ENCODE results near the gene TESK1. TPM values are rescaled to one million over a fixed set of nuclear protein-coding genes. Genes with fewer than 3 reads are reported as not detected.

The TESK1 gene
- total and polyA plus RNA-seq, 4 donors = 3.7 to 12.5 (median 6.8) TPM

- DNase-seq (ENCODE audit: low spot score) = no peak
- no peak overlapping the region for H3K9ac ChIP-seq (ENCODE audit: low read depth in 1 of 2, low read length in 2 of 2)
- peaks cover 0 to 23% (median 12%) of the 10 kb centered on the region in 4 donors for H3K4me1 ChIP-seq (ENCODE audit: control insufficient read depth in 4 of 4, insufficient read depth in 4 of 4, low read length in 3 of 4)
These were observed 5.1 kb upstream of the TESK1 start for GRCh38 chr9:35599763-35600604.

GRCh38 chr9:35603506-35603985 is 1.5 kb upstream of the TESK1 start:
- peaks cover 7 to 38% (median 24%) of the 10 kb centered on the region in 4 donors for H3K4me1 ChIP-seq (ENCODE audit: control insufficient read depth in 4 of 4, insufficient read depth in 4 of 4, low read length in 3 of 4)
- WGBS = 4% methylated on average over 18 of the region's 18 CpGs
- H3K36me3 ChIP-seq (ENCODE audit: control insufficient read depth in 4 of 4, insufficient read depth in 3 of 4, low read depth in 1 of 4, low read length in 3 of 4) = peaks cover 0 to 5% (median 2%) of the 10 kb centered on the region in 4 donors
- no peak for TF ChIP-seq RXRA (IDR thresholded peaks at IDR 0.05)
- no peak for TF ChIP-seq RAD21 (IDR thresholded peaks at IDR 0.05)
- no peak for TF ChIP-seq FOXA1 (IDR thresholded peaks at IDR 0.05)
- no peak for TF ChIP-seq EGR1 (IDR thresholded peaks at IDR 0.05; ENCODE audit: low read depth in 2 of 2)
- no peak for TF ChIP-seq REST (IDR thresholded peaks at IDR 0.05)
- TF ChIP-seq GABPA (IDR thresholded peaks at IDR 0.05 in 1 of 2, conservative IDR thresholded peaks at IDR 0.05 in 1 of 2) = no peak
- TF ChIP-seq HNF4G (IDR thresholded peaks at IDR 0.05) = no peak
- no peak for TF ChIP-seq JUND (IDR thresholded peaks at IDR 0.05)
- TF ChIP-seq HNF4A (conservative IDR thresholded peaks at IDR 0.05) = no peak
- TF ChIP-seq CTCF (IDR thresholded peaks at IDR 0.05; ENCODE audit: low read depth, low read length, missing input control) = no peak
- TF ChIP-seq ATF3 (IDR thresholded peaks at IDR 0.05) = no peak
- TF ChIP-seq MAX (IDR thresholded peaks at IDR 0.05) = no peak
- no peaks in the 10 kb centered on the region for H3K9me3 ChIP-seq (ENCODE audit: control insufficient read depth in 4 of 4, low read length in 3 of 4)
- no peak for DNase-seq (ENCODE audit: low spot score)
- no peaks in the 10 kb centered on the region for H3K27me3 ChIP-seq (ENCODE audit: control insufficient read depth in 4 of 4, insufficient read depth in 4 of 4, low read length in 3 of 4)
- H3K4me3 ChIP-seq (ENCODE audit: low read depth in 1 of 3, low read length in 3 of 3) = peak overlapping the region; percentile 39 to 73 (median 57)
- peak overlapping the region; percentile 86 to 91 for H3K27ac ChIP-seq (ENCODE audit: low read depth in 1 of 2, low read length in 2 of 2)
- H3K9ac ChIP-seq (ENCODE audit: low read depth in 1 of 2, low read length in 2 of 2) = peak overlapping the region; percentile 23 to 30

More at GRCh38 chr9:35599763-35600604, 5.1 kb upstream of the TESK1 start:
- no peaks in the 10 kb centered on the region for H3K27me3 ChIP-seq (ENCODE audit: control insufficient read depth in 4 of 4, insufficient read depth in 4 of 4, low read length in 3 of 4)
- no peak overlapping the region for H3K4me3 ChIP-seq (ENCODE audit: low read depth in 1 of 3, low read length in 3 of 3)
- TF ChIP-seq EGR1 (IDR thresholded peaks at IDR 0.05; ENCODE audit: low read depth in 2 of 2) (no peak), SP1 (IDR thresholded peaks at IDR 0.05) (no peak), MAX (IDR thresholded peaks at IDR 0.05) (no peak), HNF4G (IDR thresholded peaks at IDR 0.05) (no peak)
- WGBS = 94% methylated on average over 14 of the region's 14 CpGs
- no peak overlapping the region for H3K27ac ChIP-seq (ENCODE audit: low read depth in 1 of 2, low read length in 2 of 2)
- no peaks in the 10 kb centered on the region for H3K36me3 ChIP-seq (ENCODE audit: control insufficient read depth in 4 of 4, insufficient read depth in 3 of 4, low read depth in 1 of 4, low read length in 3 of 4)
- H3K9me3 ChIP-seq (ENCODE audit: control insufficient read depth in 4 of 4, low read length in 3 of 4) = no peaks in the 10 kb centered on the region
